ENCODE results near the gene GAS2.

- no peak for TF ChIP-seq CTCF (conservative IDR thresholded peaks at IDR 0.05 in 1 of 2, IDR thresholded peaks at IDR 0.05 in 1 of 2; ENCODE audit: low read depth in 1 of 2, low read length in 2 of 2)
- TF ChIP-seq EZH2 (IDR thresholded peaks at IDR 0.05; ENCODE audit: low read length, missing control alignments) = no peak
Measured at GRCh38 chr11:22798901-22799300, 132.5 kb downstream of the GAS2 start.

Measured in fibroblast of lung (primary cell).